ENCODE results near the gene COP1.

DNA sequence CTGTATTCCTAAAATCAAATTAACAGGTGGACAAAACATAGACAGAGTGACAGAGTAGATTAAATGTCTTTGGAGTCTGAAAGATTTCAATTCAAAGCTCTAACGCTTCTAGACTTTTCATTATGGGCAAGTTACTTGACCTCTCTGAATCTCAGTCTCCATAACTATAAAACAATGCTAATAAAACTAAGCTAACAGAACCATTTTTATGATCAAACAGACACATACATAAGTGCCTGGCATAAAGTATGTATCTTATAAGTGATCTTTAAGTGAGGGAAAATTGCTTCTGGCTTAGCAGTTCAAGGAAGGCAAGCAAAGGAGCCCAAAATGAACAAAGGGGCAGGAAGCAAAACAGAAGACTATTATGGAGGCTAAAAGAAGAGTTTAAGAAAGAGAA, 246.9 kb downstream of the COP1 start:
- no peak for TF ChIP-seq CTCF (IDR thresholded peaks at IDR 0.05)
- no peak for TF ChIP-seq POLR2A (IDR thresholded peaks at IDR 0.05)
- TF ChIP-seq EP300 (IDR thresholded peaks at IDR 0.05) = no peak

Measured in tibial nerve (tissue), 4 donors.